ENCODE results near the gene KBTBD2. TPM values are rescaled to one million over a fixed set of nuclear protein-coding genes. Genes with fewer than 3 reads are reported as not detected.
"Not testable (repeated sequence)": the region's sequence is repeated elsewhere in the genome, so short reads cannot be mapped to it uniquely, and the experiment has no call there.

The KBTBD2 gene
- total and polyA plus RNA-seq, 8 donors: 28.7 to 70.4 (median 61.3) TPM

DNA sequence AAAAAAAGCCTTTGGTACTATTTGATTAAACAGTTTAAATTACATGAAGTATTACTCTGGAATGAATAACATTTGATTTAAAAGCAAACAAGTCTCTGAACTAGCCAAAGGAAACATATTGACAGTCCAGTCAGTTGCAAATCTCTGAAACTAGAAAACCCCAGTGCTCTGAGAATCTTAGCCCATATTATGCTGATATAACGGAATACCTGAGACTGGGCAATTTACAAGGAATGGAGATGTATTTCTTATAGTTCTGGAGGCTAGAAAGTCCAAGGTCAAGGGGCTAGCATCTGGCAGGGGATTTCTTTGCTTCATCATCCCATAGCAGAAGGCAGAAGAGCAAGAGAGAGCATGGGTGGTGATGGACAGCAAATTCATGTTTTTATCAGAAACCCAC, 44.0 kb upstream of the KBTBD2 start:
- no peak for DNase-seq
- H3K9me3 ChIP-seq: no peaks in the 10 kb centered on the region
- no peak overlapping the region for H3K4me3 ChIP-seq
- intact Hi-C loops (cut with DNase I): no loop called here
- peaks cover 0 to 23% of the 10 kb centered on the region in 2 donors for H3K4me1 ChIP-seq
- peaks cover 0 to 26% of the 10 kb centered on the region in 2 donors for H3K36me3 ChIP-seq
- no peaks in the 10 kb centered on the region for H3K27me3 ChIP-seq
- TF ChIP-seq, protein P1, sequence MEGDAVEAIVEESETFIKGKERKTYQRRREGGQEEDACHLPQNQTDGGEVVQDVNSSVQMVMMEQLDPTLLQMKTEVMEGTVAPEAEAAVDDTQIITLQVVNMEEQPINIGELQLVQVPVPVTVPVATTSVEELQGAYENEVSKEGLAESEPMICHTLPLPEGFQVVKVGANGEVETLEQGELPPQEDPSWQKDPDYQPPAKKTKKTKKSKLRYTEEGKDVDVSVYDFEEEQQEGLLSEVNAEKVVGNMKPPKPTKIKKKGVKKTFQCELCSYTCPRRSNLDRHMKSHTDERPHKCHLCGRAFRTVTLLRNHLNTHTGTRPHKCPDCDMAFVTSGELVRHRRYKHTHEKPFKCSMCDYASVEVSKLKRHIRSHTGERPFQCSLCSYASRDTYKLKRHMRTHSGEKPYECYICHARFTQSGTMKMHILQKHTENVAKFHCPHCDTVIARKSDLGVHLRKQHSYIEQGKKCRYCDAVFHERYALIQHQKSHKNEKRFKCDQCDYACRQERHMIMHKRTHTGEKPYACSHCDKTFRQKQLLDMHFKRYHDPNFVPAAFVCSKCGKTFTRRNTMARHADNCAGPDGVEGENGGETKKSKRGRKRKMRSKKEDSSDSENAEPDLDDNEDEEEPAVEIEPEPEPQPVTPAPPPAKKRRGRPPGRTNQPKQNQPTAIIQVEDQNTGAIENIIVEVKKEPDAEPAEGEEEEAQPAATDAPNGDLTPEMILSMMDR (IDR thresholded peaks at IDR 0.05): no peak
- no peak for ATAC-seq
- no peak overlapping the region for H3K27ac ChIP-seq

DNA sequence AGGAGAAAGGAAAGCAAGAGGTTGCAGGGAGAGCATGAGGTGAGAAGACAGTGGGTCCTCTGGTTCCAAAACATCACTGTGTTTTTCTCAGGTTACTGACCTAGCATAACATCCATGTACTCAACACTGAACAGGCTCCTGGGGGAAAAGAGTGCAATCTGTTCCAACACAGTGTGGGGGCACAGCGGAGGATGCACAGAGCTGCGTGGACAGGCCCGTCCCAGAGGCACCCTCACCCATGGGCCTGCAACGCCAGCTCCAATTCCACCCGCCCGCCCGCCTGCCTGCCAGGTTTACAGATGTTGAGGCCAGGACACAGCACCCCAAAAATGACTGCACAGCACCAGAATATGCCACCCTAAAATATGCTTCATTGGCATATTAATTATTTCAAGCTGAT, 38.8 kb upstream of the KBTBD2 start:
- intact Hi-C loops (cut with DNase I): no loop called here
- no peak for ATAC-seq
- DNase-seq: no peak
- Histone ChIP-seq H3K9me3 (no peaks in the 10 kb centered on the region), H3K4me3 (no peak overlapping the region), H3K36me3 (peaks cover 0 to 65% of the 10 kb centered on the region in 2 donors), H3K27me3 (no peaks in the 10 kb centered on the region), H3K27ac (no peak overlapping the region), H3K4me1 (no peaks in the 10 kb centered on the region)
- TF ChIP-seq, protein P1 (IDR thresholded peaks at IDR 0.05): no peak

DNA sequence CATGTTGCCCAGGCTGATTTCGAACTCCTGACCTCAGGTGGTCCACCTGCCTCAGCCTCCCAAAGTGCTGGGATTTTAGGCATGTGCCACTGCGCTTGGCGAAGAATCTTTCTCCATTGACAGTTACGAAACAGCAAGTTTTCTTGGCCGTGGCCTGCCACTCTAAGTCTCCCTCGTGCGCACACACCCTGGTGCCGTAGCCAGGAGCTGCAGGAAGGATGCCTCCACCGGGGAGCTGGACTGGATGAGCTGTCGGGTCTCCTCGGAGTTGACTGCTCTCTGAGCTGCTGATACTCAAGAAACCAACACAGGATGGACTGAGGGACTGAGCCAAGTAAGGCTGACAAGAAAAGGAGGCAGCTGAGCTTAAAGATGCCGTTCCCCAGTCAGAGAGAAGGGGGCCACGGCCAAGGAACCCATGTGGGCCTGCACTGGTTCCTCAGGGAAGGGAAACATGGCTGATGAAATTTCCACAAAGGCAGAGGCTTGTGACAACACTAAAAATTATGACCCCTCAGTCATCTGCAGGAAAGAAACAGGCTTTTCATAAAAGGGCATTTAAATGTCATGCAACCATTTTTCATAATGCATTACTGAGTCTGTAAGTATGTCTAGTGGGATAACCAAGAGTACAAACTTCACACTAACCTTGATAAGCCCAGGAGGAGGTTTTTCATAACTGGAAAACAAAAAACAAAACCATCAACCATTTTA, 38.0 kb upstream of the KBTBD2 start:
- Histone ChIP-seq H3K27ac (no peak overlapping the region), H3K9me3 (no peaks in the 10 kb centered on the region), H3K36me3 (peaks cover 0 to 70% of the 10 kb centered on the region in 2 donors), H3K4me1 (no peaks in the 10 kb centered on the region), H3K4me3 (no peak overlapping the region), H3K27me3 (no peaks in the 10 kb centered on the region)
- DNase-seq: no peak
- no peak for ATAC-seq
- intact Hi-C loops (cut with DNase I): no loop called here
- TF ChIP-seq, protein P1 (IDR thresholded peaks at IDR 0.05): no peak

DNA sequence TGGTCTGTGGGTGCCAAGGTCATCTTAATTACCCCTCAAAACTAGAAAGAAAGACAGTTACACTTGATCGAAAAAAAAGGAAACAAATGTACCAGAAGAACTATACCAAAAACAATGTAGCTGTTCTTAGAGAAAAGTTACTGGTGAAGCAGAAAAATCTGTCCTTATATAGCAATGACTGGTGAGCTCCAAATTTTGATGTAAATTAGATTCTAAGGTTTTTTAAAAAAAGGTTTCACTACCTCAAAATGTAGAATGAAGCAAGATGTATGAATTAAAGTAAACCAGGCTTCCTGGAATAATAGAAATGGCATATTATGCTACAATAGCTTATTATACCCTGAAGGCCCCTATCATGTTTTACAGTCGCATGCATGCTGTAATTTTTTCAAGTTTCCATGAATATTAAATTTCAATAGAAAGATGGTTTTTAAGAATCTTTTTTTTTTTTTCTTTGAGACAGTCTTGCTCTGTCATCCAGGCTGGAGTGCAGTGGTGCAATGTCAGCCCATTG, 37.3 kb upstream of the KBTBD2 start:
- Histone ChIP-seq H3K9me3 (no peaks in the 10 kb centered on the region), H3K4me1 (no peaks in the 10 kb centered on the region), H3K4me3 (no peak overlapping the region), H3K27me3 (no peaks in the 10 kb centered on the region), H3K36me3 (peaks cover 0 to 70% of the 10 kb centered on the region in 2 donors), H3K27ac (no peak overlapping the region)
- intact Hi-C loops (cut with DNase I): no loop called here
- ATAC-seq (no peak), DNase-seq (no peak)
- TF ChIP-seq, protein P1 (IDR thresholded peaks at IDR 0.05): no peak

DNA sequence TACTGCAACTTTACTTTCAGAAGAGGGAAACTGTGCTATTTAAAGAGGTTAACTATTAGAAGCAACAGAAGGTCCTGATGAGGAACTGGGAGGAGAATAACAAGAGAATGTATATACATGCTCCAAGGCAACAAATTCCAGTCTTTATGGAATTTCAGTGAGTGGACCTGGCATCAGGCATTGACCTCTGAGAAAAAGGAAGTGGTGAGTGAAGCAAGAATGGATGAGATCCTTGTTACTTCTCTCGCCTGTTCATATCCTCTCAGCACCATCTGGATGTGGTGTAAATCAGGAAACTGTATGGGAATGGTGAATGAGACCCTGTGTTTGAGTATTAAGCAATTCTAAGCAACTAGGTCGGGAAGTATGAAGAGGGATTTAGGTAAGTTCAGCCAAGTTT, 30.3 kb upstream of the KBTBD2 start:
- no peaks in the 10 kb centered on the region for H3K27me3 ChIP-seq
- peaks cover 0 to 47% of the 10 kb centered on the region in 2 donors for H3K36me3 ChIP-seq
- TF ChIP-seq, protein P1 (IDR thresholded peaks at IDR 0.05): no peak
- no peak overlapping the region for H3K4me3 ChIP-seq
- H3K9me3 ChIP-seq: no peaks in the 10 kb centered on the region
- intact Hi-C loops (cut with DNase I): no loop called here
- DNase-seq (no peak), ATAC-seq (no peak)
- H3K27ac ChIP-seq: no peak overlapping the region
- H3K4me1 ChIP-seq: peaks cover 0 to 10% of the 10 kb centered on the region in 2 donors

DNA sequence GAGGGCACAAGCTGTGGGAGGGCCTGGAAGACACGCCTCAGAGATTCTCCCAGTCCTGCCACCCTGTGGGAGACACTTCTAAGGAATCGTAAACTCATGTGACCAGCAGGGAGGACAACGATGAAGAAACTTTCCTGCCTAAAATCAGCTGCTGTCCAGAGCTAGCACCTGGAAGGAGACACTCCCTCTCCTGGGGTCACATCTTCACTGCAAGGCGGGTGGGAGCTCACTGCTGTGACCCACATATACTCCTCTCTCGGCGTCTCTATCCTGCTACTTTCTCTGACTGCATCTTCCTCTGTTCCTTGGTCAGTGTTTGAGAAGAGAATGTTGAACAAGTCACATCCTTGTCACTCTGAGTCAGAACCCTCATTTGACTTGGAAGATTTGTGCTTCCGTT, 25.4 kb upstream of the KBTBD2 start:
- H3K27me3 ChIP-seq; H3K4me3 ChIP-seq; H3K9me3 ChIP-seq; intact Hi-C loops (cut with DNase I); H3K27ac ChIP-seq; DNase-seq; H3K4me1 ChIP-seq; ATAC-seq: not testable (repeated sequence)
- H3K36me3 ChIP-seq: peaks cover 0 to 55% of the 10 kb centered on the region in 2 donors
